ENCODE results near the gene CDK4. TPM values are rescaled to one million over a fixed set of nuclear protein-coding genes. Genes with fewer than 3 reads are reported as not detected.
A peak's percentile ranks its signal among the peaks of the same experiment; 100 is the strongest.

The CDK4 gene
- total and polyA plus RNA-seq, 2 of the 13 experiments (the other 11 are each of a cell fraction or from before 2014, with no cell fraction given): 191 to 209 TPM

DNA sequence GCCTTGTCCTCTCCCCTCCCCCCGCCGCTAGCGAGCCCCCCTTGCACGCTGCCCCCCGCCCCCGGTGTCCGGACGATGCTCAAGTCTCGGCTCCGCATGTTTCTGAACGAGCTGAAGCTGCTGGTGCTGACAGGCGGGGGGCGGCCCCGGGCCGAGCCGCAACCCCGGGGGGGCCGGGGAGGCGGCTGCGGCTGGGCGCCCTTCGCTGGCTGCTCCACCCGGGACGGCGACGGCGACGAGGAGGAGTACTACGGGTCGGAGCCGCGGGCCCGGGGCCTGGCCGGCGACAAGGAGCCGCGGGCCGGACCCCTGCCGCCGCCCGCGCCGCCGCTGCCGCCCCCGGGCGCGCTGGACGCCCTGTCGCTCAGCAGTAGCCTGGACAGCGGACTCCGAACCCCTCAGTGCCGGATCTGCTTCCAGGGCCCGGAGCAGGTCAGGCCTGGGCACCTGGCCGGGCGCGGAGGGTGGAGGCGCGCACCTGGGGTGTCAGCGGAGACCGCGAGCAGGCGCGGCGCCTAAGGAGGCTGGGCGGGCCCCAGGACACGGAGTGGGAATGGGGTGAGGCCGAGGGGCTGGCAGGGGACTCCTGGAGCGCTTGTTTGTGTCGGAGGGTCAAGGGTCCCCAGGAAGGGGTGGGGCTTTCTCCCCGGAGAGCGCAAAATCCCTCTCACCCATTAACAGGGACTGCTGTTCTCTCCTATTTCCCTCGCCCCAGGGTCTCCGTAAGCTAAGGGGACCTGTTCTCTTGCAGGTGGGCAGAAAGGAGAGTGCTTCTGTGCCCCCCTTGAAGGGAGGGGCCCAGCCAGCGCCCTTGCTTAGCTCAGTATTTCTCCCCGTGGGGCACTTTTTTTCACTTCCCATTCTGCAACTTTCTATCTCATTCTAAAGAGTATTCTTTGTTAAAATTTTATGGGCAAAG lies 3.6 kb upstream of the CDK4 start (continued):
- no peak for TF ChIP-seq ZC3H13 (CRISPR knock-in tag; IDR thresholded peaks at IDR 0.05)
- TF ChIP-seq NR2F1 (CRISPR knock-in tag; IDR thresholded peaks at IDR 0.05): peak in 1 of 2 experiments; percentile 55; a peak in 1 of 4 replicates
- TF ChIP-seq ZNF282 (IDR thresholded peaks at IDR 0.05; ENCODE audit: partially characterized antibody): no peak
- 0 out of 3 replicates have a peak, but pooled peaks have one; percentile 31 for TF ChIP-seq MXI1 (IDR thresholded peaks at IDR 0.05; ENCODE audit: borderline replicate concordance, low read depth, low read length)
- peak; percentile 63 for TF ChIP-seq DRAP1 (CRISPR knock-in tag; IDR thresholded peaks at IDR 0.05)
- no peak; the same call in 1 of the 2 replicates for TF ChIP-seq GATAD2A (CRISPR knock-in tag; IDR thresholded peaks at IDR 0.05)
- no peak for TF ChIP-seq ZNF33B (CRISPR knock-in tag; IDR thresholded peaks at IDR 0.05)
- no peak for TF ChIP-seq XBP1 (CRISPR knock-in tag; IDR thresholded peaks at IDR 0.05)
- TF ChIP-seq, protein P1, sequence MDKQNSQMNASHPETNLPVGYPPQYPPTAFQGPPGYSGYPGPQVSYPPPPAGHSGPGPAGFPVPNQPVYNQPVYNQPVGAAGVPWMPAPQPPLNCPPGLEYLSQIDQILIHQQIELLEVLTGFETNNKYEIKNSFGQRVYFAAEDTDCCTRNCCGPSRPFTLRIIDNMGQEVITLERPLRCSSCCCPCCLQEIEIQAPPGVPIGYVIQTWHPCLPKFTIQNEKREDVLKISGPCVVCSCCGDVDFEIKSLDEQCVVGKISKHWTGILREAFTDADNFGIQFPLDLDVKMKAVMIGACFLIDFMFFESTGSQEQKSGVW (CRISPR knock-in tag; IDR thresholded peaks at IDR 0.05; ENCODE audit: borderline replicate concordance): no peak
- TF ChIP-seq SSRP1 (CRISPR knock-in tag; IDR thresholded peaks at IDR 0.05): no peak
- no peak for TF ChIP-seq ATRX (CRISPR knock-in tag; IDR thresholded peaks at IDR 0.05; ENCODE audit: borderline replicate concordance)
- TF ChIP-seq KAT2B (IDR thresholded peaks at IDR 0.05; ENCODE audit: borderline replicate concordance, low read depth, low read length): no peak
- no peak for TF ChIP-seq TBX3 (IDR thresholded peaks at IDR 0.05; ENCODE audit: borderline replicate concordance)
- TF ChIP-seq, protein P2, sequence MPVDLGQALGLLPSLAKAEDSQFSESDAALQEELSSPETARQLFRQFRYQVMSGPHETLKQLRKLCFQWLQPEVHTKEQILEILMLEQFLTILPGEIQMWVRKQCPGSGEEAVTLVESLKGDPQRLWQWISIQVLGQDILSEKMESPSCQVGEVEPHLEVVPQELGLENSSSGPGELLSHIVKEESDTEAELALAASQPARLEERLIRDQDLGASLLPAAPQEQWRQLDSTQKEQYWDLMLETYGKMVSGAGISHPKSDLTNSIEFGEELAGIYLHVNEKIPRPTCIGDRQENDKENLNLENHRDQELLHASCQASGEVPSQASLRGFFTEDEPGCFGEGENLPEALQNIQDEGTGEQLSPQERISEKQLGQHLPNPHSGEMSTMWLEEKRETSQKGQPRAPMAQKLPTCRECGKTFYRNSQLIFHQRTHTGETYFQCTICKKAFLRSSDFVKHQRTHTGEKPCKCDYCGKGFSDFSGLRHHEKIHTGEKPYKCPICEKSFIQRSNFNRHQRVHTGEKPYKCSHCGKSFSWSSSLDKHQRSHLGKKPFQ (CRISPR knock-in tag; IDR thresholded peaks at IDR 0.05; ENCODE audit: insufficient replicate concordance): peak; percentile 32
- TF ChIP-seq MXD3 (CRISPR knock-in tag; IDR thresholded peaks at IDR 0.05): no peak
- peak; percentile 42; the same call in 1 of the 2 replicates for TF ChIP-seq ZNF317 (CRISPR knock-in tag; IDR thresholded peaks at IDR 0.05)
- TF ChIP-seq MLXIP (CRISPR knock-in tag; IDR thresholded peaks at IDR 0.05; ENCODE audit: borderline replicate concordance): no peak
- TF ChIP-seq ZNF275 (CRISPR knock-in tag; IDR thresholded peaks at IDR 0.05; ENCODE audit: borderline replicate concordance): no peak
